ENCODE data around the gene RAD51B.

Gene RAD51B

GRCh38 chr14:68634874-68635595 lies 815.5 kb downstream of the RAD51B start:
- no peak overlapping the region for H3K4me3 ChIP-seq (replicated peaks in 1 of 2; ENCODE audit: low read depth in 2 of 2, low read length in 2 of 2)
- DNase-seq (ENCODE audit: low read depth in 2 of 2): no peak
- no peak for TF ChIP-seq CTCF (IDR thresholded peaks at IDR 0.05; ENCODE audit: low read depth, low read length)

DNA sequence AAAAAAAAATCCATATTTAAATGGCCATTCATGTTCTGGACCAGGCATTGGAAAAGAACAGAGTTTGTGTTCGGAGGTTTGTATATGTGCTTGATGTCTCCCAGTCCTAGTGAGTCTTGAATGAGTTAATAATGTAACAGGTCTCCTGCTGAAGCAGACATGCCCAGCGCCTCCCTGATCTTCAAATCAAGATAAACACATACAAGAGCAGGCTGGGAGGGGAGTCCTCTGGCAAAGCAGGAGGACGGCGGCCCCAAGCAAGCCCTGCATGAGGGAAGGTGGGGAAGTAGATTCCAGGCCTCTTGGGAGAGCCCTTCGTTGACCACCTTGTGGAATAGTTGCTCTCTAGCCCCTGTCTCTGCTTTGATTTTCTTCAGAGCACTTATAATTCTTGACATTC lies 817.0 kb downstream of the RAD51B start:
- TF ChIP-seq CTCF (IDR thresholded peaks at IDR 0.05; ENCODE audit: low read depth, low read length): no peak
- DNase-seq (ENCODE audit: low read depth in 2 of 2): no peak
- no peak overlapping the region for H3K4me3 ChIP-seq (replicated peaks in 1 of 2; ENCODE audit: low read depth in 2 of 2, low read length in 2 of 2)

- no peak for TF ChIP-seq CTCF (IDR thresholded peaks at IDR 0.05; ENCODE audit: low read depth, low read length)
- H3K4me3 ChIP-seq (replicated peaks in 1 of 2; ENCODE audit: low read depth in 2 of 2, low read length in 2 of 2): no peak overlapping the region
- DNase-seq (ENCODE audit: low read depth in 2 of 2): peak; percentile 82 to 89
Measured at GRCh38 chr14:68637106-68638021, 817.8 kb downstream of the RAD51B start.

- H3K4me3 ChIP-seq (replicated peaks in 1 of 2; ENCODE audit: low read depth in 2 of 2, low read length in 2 of 2): no peak overlapping the region
- TF ChIP-seq CTCF (IDR thresholded peaks at IDR 0.05; ENCODE audit: low read depth, low read length): no peak
- no peak for DNase-seq (ENCODE audit: low read depth in 2 of 2)
Measured at GRCh38 chr14:68638141-68638999, 818.8 kb downstream of the RAD51B start.

GRCh38 chr14:68639000-68639757 lies 819.6 kb downstream of the RAD51B start:
- peak in 1 of 2 donors; percentile 31 for DNase-seq (ENCODE audit: low read depth in 2 of 2)
- no peak overlapping the region for H3K4me3 ChIP-seq (replicated peaks in 1 of 2; ENCODE audit: low read depth in 2 of 2, low read length in 2 of 2)
- no peak for TF ChIP-seq CTCF (IDR thresholded peaks at IDR 0.05; ENCODE audit: low read depth, low read length)

Measured in cardiac fibroblast (primary cell).